ENCODE results near the gene APLN.

APLN gene

DNA sequence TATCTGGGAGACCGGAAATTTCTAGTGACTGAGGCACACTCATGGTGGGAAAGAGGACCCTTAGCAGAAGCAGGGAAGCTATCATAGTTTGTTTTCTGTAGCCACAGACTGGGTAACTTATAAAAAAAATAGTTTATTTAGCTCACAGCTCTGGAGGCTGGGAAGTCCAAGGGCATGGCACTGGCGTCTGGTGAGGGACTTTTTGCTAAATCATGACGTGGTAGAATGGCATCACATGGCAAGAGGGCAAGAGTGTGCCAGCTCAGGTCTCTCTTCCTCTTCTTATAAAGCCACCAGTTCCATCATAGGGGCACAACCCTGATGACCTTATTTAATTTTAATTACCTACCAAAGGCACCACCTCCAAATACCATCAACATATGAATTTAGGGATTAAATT lies 13.3 kb downstream of the APLN start:
- Histone ChIP-seq H3K36me3 (ENCODE audit: insufficient read depth, low read length) (no peaks in the 10 kb centered on the region), H3K9ac (ENCODE audit: low read depth, low read length) (no peak overlapping the region), H3K4me1 (ENCODE audit: insufficient read depth, low read length) (no peaks in the 10 kb centered on the region; the same call in 1 of the 2 replicates), H3K9me3 (ENCODE audit: control insufficient read depth, insufficient read depth, low read length) (no peaks in the 10 kb centered on the region; the same call in 1 of the 2 replicates)

DNA sequence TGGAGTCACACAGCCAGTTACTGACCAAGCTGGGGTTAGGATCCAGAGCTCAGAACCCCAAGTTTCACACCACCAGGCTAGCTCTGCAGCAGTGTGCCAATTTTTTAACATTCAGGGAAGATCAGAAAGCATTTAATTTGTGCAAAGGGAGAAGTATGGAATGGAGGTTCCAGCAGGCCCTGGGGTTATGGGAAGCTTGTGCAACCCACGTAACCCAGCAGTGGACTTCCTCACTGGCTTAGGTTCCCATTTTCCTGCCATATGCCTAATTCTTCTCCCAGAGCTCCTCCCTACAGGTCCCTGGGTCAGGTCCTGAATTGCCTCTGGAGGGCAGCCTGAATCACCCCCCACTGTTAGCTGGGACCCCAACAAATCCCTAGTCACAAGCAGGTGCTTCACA lies 14.0 kb downstream of the APLN start:
- H3K9ac ChIP-seq (ENCODE audit: low read depth, low read length) = no peak overlapping the region
- no peaks in the 10 kb centered on the region; the same call in 1 of the 2 replicates for H3K9me3 ChIP-seq (ENCODE audit: control insufficient read depth, insufficient read depth, low read length)
- no peaks in the 10 kb centered on the region; the same call in 1 of the 2 replicates for H3K4me1 ChIP-seq (ENCODE audit: insufficient read depth, low read length)

DNA sequence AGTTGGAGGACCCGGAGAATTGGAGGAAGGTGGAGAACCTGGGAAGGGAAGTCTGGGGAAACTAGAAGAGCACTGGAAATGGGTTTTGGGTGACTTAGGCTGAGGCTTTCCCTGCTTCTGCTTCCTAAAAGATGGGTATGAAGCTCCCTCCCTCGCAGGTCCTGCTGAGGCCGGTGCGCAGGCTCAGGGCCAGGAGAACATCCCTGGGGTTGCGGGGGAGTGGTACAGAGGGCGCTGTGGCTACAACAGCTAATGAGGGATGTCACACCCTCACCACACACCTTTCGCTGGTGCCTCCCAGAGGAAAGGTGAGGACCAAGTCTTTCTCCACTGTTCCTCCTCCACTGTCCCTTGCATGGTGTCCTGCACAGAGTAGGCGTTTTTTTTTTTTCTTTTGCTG lies 15.8 kb downstream of the APLN start:
- Histone ChIP-seq H3K36me3 (ENCODE audit: insufficient read depth, low read length) (no peaks in the 10 kb centered on the region), H3K9me3 (ENCODE audit: control insufficient read depth, insufficient read depth, low read length) (no peaks in the 10 kb centered on the region; the same call in 1 of the 2 replicates), H3K4me1 (ENCODE audit: insufficient read depth, low read length) (peaks cover 9% of the 10 kb centered on the region; the same call in 1 of the 2 replicates), H3K9ac (ENCODE audit: low read depth, low read length) (no peak overlapping the region)

More for the DNA sequence above, 14.0 kb downstream of the APLN start:
- H3K36me3 ChIP-seq (ENCODE audit: insufficient read depth, low read length) = no peaks in the 10 kb centered on the region

DNA sequence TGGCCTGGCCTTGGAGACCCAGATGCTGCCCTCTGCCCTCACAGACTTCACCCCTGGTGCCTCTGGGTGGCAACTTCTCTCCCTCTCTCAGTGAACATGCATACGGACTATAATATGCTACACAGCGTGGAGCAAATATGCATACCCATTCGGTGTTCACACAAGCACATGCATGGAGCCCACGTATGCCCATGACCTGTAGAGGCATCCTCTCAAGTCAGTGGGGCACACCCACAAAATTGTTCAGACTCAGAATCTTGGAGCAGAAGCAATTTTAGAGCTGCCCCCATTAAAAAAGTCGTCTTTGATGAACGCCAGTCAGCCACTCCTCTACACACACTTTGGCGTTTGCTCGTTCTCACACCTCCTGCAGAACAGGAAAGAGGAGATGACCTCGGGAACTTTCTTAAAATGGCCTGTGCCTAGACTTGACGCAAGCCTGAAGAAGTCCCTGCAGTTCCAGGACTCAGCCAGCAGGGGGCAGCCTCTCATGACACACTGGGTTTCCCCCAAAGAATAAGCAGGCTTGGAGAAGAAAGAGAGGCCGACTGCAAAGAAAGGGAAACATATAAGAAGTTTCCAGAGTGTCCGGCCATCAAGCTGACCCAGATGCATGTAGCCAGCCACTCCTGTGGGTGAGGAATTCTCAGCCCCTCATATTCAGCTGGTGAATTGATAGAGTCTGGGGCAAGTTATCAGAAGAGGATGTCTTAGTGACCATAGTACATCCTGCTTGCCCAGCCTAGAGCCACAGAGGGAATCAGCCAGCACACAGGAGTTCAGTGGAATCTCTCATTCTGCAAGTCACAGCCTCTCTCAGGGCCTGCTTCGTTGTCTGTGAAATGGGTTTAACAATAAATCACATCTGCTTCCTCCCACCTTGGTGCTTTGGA lies 17.3 kb downstream of the APLN start:
- Histone ChIP-seq H3K9me3 (ENCODE audit: control insufficient read depth, insufficient read depth, low read length) (no peaks in the 10 kb centered on the region; the same call in 1 of the 2 replicates), H3K36me3 (ENCODE audit: insufficient read depth, low read length) (no peaks in the 10 kb centered on the region), H3K4me1 (ENCODE audit: insufficient read depth, low read length) (peaks cover 9% of the 10 kb centered on the region; the same call in 1 of the 2 replicates), H3K9ac (ENCODE audit: low read depth, low read length) (no peak overlapping the region)

DNA sequence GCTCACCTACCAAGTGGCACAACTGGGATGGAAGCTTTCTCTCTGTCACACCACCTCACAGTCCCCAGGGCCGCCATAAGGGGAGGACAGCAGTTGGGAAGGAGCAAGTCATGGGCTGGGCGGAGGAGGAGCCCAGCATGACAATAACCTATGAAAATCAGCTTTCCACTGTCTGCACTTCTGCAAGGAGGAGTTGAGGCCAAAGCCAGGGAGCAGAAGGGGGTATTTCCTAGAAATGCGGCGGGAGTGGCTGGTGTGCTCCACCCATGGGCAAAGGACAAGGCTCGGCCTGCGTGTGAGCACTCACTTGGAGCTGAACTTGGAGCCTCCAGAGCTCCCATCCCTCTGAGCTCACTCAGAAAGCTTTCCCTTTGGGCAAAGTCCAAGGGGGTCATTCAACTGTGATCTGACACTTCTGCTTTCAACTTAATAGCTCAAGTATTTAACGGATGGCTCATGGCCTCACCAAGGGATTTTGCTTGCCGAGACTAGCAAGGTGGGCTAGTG lies 18.5 kb downstream of the APLN start:
- no peak overlapping the region for H3K9ac ChIP-seq (ENCODE audit: low read depth, low read length)
- H3K36me3 ChIP-seq (ENCODE audit: insufficient read depth, low read length) = no peaks in the 10 kb centered on the region
- peaks cover 9% of the 10 kb centered on the region; the same call in 1 of the 2 replicates for H3K4me1 ChIP-seq (ENCODE audit: insufficient read depth, low read length)
- H3K9me3 ChIP-seq (ENCODE audit: control insufficient read depth, insufficient read depth, low read length) = no peaks in the 10 kb centered on the region

DNA sequence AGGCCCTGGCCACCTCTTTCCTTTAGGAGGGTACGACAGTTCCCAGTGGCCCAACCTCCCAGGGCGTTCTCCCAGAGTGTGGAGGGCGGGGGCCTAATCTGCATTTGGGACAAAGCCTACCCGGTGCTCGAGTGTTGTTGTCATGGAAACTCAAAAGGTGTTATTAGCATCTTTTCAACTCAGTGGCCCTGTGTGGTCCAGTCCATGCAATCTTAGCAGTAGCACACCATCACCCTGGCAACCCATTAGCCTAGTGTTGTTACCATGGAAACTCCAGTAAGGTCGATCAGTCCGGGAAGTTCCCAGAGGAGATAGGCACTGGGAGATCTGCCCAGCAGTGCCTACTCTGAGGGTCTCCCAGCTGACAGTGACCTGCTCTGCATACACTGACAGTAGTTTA lies 20.2 kb downstream of the APLN start:
- Histone ChIP-seq H3K9me3 (ENCODE audit: control insufficient read depth, insufficient read depth, low read length) (no peaks in the 10 kb centered on the region), H3K4me1 (ENCODE audit: insufficient read depth, low read length) (peaks cover 9% of the 10 kb centered on the region; the same call in 1 of the 2 replicates), H3K36me3 (ENCODE audit: insufficient read depth, low read length) (no peaks in the 10 kb centered on the region), H3K9ac (ENCODE audit: low read depth, low read length) (no peak overlapping the region)

DNA sequence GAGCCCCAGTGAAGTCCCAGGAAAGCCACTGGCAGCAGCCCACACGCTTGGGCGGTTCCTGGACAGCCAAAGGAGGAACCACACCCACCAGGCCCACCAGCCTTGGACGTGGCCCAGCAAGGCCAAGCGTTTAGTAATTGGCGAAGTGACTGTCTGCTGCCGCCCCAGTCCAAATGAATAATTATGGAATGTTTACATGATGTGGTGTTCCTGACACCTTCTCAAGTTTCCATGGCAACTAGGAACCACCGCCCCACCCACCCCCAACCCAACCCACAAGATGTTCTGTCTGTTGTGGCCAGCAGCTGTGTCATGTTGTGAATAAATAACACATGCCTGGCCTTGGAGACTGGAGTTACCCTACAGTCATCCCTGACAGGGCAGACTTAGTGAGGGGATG lies 22.3 kb downstream of the APLN start:
- Histone ChIP-seq H3K9ac (ENCODE audit: low read depth, low read length) (no peak overlapping the region), H3K9me3 (ENCODE audit: control insufficient read depth, insufficient read depth, low read length) (no peaks in the 10 kb centered on the region), H3K4me1 (ENCODE audit: insufficient read depth, low read length) (peaks cover 9% of the 10 kb centered on the region; the same call in 1 of the 2 replicates), H3K36me3 (ENCODE audit: insufficient read depth, low read length) (no peaks in the 10 kb centered on the region)

DNA sequence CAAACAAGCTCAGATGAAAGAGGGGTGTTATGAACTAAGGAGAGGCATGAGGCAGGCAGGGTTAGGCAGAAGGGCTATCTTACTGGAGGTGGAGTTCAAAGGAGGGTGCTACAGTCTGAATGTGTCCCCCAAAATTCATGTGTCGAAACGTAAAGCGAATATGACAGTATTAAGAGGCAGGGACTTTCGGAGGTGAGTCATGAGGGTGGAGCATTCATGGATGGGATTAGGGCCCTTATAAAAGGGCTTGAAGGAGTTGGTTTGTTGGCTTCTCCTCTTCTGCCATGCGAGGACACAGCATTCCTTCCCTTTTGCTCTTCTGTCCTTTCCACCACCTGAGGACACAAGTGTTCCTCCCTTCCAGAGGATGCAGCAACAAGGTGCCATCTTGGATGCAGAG lies 22.9 kb downstream of the APLN start:
- Histone ChIP-seq H3K9me3 (ENCODE audit: control insufficient read depth, insufficient read depth, low read length) (no peaks in the 10 kb centered on the region), H3K4me1 (ENCODE audit: insufficient read depth, low read length) (peaks cover 9% of the 10 kb centered on the region; the same call in 1 of the 2 replicates), H3K9ac (ENCODE audit: low read depth, low read length) (no peak overlapping the region), H3K36me3 (ENCODE audit: insufficient read depth, low read length) (no peaks in the 10 kb centered on the region)

DNA sequence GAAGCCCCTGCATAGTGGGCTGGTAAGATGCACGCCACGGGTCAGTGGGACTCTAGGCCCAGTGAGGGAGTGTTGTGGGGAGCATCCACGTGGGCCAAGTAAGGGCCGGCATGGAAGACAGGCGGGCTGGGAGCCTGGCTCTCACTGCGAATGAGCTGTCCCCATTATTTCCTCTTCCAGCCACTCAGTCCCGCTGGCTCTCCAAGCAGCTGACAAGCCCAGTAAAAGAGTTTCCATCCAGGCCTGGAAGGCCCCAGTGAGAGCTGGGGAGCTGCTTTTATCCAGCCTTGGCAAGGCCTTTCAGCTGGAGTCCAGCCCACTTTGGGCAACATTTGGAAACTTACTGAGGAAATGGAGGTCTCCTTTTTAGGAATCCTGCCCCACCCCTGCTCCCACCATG lies 24.9 kb downstream of the APLN start:
- peaks cover 7% of the 10 kb centered on the region; the same call in 1 of the 2 replicates for H3K4me1 ChIP-seq (ENCODE audit: insufficient read depth, low read length)
- peaks cover 2% of the 10 kb centered on the region; the same call in 1 of the 2 replicates for H3K9me3 ChIP-seq (ENCODE audit: control insufficient read depth, insufficient read depth, low read length)
- no peak overlapping the region for H3K9ac ChIP-seq (ENCODE audit: low read depth, low read length)
- H3K36me3 ChIP-seq (ENCODE audit: insufficient read depth, low read length) = no peaks in the 10 kb centered on the region

DNA sequence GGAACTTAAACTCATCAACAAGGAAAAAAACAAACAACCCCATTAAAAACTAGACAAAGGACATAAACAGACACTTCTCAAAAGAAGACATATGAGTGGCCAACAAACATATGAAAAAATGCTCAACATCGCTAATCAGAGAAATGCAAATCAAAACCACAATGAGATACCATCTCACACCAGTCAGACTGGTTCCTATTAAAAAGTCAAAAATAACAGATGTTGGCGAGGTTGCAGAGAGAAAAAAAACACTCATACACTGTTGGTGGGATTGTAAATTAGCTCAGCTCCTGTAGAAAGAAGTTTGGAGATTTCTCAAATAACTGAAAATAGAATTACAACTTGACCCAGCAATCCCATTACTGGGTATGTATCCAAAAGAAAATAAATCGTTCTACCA lies 28.7 kb downstream of the APLN start:
- Histone ChIP-seq H3K9me3 (ENCODE audit: control insufficient read depth, insufficient read depth, low read length) (peaks cover 3% of the 10 kb centered on the region; the same call in 1 of the 2 replicates), H3K36me3 (ENCODE audit: insufficient read depth, low read length) (no peaks in the 10 kb centered on the region), H3K4me1 (ENCODE audit: insufficient read depth, low read length) (peaks cover 17% of the 10 kb centered on the region), H3K9ac (ENCODE audit: low read depth, low read length) (no peak overlapping the region)

DNA sequence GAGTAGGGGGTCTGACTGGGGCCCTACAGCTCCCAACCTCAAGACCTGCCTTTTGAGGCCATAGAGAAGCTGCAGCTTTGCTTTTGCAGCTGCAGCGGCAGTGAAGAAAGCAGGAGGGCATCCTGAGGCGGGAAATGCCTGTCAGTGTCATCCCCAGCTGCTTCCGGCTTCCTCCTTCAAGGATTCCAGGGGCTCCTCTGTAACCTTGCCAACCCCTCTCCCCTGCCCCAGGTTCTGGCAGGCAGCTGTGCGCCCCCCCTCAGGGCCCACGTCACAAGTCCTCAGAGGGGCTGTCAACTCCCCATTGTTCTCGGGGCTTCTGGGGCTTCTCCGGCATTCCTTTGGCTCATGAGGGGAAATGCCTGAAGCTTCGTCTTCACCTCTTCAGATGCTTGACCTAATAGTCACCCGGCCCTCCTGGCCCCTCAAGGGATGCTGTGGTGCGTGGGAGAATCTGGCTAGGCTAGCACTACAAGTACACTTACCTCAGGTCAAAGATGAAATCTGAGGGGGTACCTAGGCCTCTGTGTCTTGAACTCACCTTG lies 31.9 kb downstream of the APLN start:
- no peaks in the 10 kb centered on the region for H3K36me3 ChIP-seq (ENCODE audit: insufficient read depth, low read length)
- peaks cover 17% of the 10 kb centered on the region for H3K4me1 ChIP-seq (ENCODE audit: insufficient read depth, low read length)
- H3K9ac ChIP-seq (ENCODE audit: low read depth, low read length) = no peak overlapping the region
- peaks cover 3% of the 10 kb centered on the region; the same call in 1 of the 2 replicates for H3K9me3 ChIP-seq (ENCODE audit: control insufficient read depth, insufficient read depth, low read length)

DNA sequence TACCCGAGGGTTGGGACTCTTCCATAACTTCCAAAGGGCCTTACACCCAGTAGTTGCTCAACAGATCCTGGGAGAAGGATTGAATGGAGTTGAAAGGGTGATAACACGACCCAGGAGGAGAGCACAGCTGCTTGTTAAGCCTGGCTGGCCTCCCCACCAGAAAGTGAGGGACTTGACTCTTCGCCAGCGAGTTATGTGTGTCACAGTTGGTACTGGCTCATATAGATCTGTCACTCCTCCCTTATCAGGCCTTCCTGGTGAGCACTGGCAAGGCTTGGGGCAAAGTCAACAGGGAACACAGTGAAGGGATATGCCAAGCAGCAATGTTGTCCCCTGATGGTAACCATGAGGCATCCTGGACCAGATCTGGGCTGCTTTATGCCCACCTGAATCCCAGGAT lies 35.8 kb downstream of the APLN start:
- no peak overlapping the region for H3K9ac ChIP-seq (ENCODE audit: low read depth, low read length)
- H3K9me3 ChIP-seq (ENCODE audit: control insufficient read depth, insufficient read depth, low read length) = no peaks in the 10 kb centered on the region
- H3K36me3 ChIP-seq (ENCODE audit: insufficient read depth, low read length) = no peaks in the 10 kb centered on the region

DNA sequence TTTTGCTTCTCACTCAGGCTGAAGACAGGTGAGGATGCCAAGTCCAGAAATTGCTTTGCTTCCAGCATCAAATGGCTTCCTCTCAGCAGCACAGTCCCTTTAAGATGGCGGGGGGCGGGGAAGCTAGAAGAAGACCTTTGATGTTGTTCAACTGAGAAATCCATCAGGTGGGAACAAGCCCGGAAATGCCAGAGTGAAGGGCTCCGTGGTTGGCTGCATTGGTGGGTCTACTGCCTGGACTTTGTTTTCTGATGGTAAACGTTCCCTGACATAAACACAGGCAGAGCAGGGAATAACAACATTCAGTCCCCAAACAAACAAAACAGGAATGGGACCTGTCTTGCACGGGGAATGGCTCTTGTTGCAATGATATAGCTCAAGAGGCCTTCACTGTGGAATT lies 37.3 kb downstream of the APLN start:
- Histone ChIP-seq H3K36me3 (ENCODE audit: insufficient read depth, low read length) (no peaks in the 10 kb centered on the region), H3K9me3 (ENCODE audit: control insufficient read depth, insufficient read depth, low read length) (no peaks in the 10 kb centered on the region), H3K4me1 (ENCODE audit: insufficient read depth, low read length) (peaks cover 19% of the 10 kb centered on the region), H3K9ac (ENCODE audit: low read depth, low read length) (no peak overlapping the region)

More for the DNA sequence above, 35.8 kb downstream of the APLN start:
- peaks cover 24% of the 10 kb centered on the region for H3K4me1 ChIP-seq (ENCODE audit: insufficient read depth, low read length)

DNA sequence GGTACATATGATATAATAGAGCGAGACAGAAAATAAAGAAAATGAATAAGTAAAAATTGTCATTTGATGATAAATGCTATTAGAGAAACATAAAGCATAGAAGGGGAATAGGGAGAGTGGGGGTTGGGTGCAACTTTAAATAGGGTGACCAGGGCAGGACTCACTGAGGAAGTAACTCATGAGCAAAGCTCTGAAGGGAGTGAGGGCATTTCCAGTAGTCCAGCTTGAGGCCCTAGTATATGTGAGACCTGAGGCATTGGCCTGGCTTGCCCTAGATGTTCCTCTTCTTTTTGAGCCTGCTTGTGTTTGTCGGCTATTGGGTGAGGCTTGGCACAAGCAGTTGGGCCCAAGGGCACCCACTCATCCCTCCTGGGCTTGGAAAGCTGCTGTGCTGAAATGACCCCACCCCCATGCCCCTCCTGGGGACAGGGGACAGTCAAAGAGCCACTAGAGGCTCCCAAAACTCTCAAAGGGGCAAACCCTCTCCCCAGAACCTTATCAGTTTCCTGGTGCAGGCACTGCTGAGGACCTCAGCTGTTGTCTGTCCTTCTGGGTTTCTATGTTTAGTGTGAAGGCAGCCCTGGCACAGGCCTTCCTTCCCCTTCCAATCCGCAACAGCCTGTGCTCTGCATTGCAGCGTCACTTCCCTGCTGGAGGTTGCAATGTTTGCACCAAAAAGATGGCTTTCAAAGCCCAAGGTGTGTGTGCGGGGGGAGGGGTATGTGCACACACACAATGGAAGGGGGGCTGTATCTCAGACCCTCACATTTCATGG lies 40.1 kb downstream of the APLN start:
- H3K36me3 ChIP-seq (ENCODE audit: insufficient read depth, low read length) = no peaks in the 10 kb centered on the region
- peaks cover 12% of the 10 kb centered on the region; the same call in 1 of the 2 replicates for H3K4me1 ChIP-seq (ENCODE audit: insufficient read depth, low read length)
- no peaks in the 10 kb centered on the region for H3K9me3 ChIP-seq (ENCODE audit: control insufficient read depth, insufficient read depth, low read length)
- H3K9ac ChIP-seq (ENCODE audit: low read depth, low read length) = no peak overlapping the region

Measured in ES-I3 (cell line).